ENCODE data around the gene LAYN.

DNA sequence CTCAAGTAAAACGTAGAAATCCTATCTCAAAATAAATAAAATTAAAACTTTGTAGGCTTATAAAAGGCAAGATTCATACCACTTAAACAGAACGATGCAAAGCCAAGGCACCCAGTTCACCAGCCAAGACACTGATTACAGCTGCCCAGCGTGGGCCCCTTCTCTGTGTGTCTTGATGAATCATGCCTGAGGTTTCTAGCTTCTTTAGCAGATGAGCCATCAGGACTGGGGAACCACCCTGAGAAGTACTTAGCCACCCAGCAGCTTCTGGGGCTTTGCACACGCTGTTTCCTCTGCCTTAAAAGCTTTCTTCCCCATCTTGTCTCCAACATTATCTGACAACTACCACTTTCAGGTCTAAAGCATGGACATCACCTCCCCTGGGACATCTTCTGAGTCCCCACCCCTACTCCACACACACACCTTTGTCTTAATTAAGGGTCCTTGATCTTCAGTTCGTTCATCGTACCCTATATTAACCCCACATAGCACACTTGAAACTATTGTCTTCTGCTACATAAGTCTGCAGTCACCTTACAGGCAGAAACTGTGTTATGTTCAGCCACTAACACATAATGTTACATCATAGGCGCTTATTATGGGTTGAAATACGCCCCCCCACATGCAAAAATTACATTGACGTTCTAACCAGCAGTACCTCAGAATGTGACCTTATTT lies 8.7 kb upstream of the LAYN start:
- TF ChIP-seq EP300 (IDR thresholded peaks at IDR 0.05) (no peak), POLR2A (IDR thresholded peaks at IDR 0.05; ENCODE audit: low read depth) (no peak), POLR2AphosphoS5 (IDR thresholded peaks at IDR 0.05) (no peak)
- TF ChIP-seq, protein P1, sequence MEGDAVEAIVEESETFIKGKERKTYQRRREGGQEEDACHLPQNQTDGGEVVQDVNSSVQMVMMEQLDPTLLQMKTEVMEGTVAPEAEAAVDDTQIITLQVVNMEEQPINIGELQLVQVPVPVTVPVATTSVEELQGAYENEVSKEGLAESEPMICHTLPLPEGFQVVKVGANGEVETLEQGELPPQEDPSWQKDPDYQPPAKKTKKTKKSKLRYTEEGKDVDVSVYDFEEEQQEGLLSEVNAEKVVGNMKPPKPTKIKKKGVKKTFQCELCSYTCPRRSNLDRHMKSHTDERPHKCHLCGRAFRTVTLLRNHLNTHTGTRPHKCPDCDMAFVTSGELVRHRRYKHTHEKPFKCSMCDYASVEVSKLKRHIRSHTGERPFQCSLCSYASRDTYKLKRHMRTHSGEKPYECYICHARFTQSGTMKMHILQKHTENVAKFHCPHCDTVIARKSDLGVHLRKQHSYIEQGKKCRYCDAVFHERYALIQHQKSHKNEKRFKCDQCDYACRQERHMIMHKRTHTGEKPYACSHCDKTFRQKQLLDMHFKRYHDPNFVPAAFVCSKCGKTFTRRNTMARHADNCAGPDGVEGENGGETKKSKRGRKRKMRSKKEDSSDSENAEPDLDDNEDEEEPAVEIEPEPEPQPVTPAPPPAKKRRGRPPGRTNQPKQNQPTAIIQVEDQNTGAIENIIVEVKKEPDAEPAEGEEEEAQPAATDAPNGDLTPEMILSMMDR (IDR thresholded peaks at IDR 0.05): no peak

Data from esophagus muscularis mucosa (tissue), 4 donors.